Measurements from ENCODE around the gene TRHDE. TPM values are rescaled to one million over a fixed set of nuclear protein-coding genes. Genes with fewer than 3 reads are reported as not detected.

The TRHDE gene
- total RNA-seq, 1 experiment from 2014 or later, result 16.5 TPM

- ATAC-seq, result no peak
- Histone ChIP-seq H3K4me1 (ENCODE audit: insufficient read depth, low read length) (peaks cover 6% of the 10 kb centered on the region; the same call in 1 of the 2 replicates), H3K9me2 (replicated peaks; ENCODE audit: low read length) (no peaks in the 10 kb centered on the region), H4K20me1 (ENCODE audit: low read length) (no peaks in the 10 kb centered on the region), H3K79me2 (ENCODE audit: low read length) (no peaks in the 10 kb centered on the region), H3K27ac (ENCODE audit: low read length) (no peak overlapping the region), H2AFZ (ENCODE audit: low read length) (no peak overlapping the region), H3K9me3 (ENCODE audit: low read length) (no peaks in the 10 kb centered on the region), H3K27me3 (ENCODE audit: low read length) (no peaks in the 10 kb centered on the region), H3K4me3 (ENCODE audit: low read length) (no peak overlapping the region), H3F3A (ENCODE audit: low read length, unreplicated experiment) (no peaks in the 10 kb centered on the region), H3K36me3 (ENCODE audit: low read depth, low read length) (no peaks in the 10 kb centered on the region), H3K4me2 (ENCODE audit: low read length) (no peak overlapping the region), H3K9ac (ENCODE audit: low read length) (no peak overlapping the region)
- intact Hi-C loops (cut with micrococcal nuclease), result no loop called here
- BruUV-seq (replicated peaks), result no TSS peak
- TF ChIP-seq EZH2phosphoT487 (IDR thresholded peaks at IDR 0.05; ENCODE audit: borderline replicate concordance, low read length), result no peak
- no peak for TF ChIP-seq EZH2 (IDR thresholded peaks at IDR 0.05; ENCODE audit: low read length, unreplicated experiment)
- TF ChIP-seq, protein P1, sequence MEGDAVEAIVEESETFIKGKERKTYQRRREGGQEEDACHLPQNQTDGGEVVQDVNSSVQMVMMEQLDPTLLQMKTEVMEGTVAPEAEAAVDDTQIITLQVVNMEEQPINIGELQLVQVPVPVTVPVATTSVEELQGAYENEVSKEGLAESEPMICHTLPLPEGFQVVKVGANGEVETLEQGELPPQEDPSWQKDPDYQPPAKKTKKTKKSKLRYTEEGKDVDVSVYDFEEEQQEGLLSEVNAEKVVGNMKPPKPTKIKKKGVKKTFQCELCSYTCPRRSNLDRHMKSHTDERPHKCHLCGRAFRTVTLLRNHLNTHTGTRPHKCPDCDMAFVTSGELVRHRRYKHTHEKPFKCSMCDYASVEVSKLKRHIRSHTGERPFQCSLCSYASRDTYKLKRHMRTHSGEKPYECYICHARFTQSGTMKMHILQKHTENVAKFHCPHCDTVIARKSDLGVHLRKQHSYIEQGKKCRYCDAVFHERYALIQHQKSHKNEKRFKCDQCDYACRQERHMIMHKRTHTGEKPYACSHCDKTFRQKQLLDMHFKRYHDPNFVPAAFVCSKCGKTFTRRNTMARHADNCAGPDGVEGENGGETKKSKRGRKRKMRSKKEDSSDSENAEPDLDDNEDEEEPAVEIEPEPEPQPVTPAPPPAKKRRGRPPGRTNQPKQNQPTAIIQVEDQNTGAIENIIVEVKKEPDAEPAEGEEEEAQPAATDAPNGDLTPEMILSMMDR (conservative IDR thresholded peaks at IDR 0.05; ENCODE audit: low read depth, low read length), result no peak
- POLR2A ChIA-PET (ENCODE audit: unreplicated experiment), result no interaction called here
- CTCF ChIA-PET, result no interaction called here
- DNase-seq, result no peak
Measured at GRCh38 chr12:72549184-72549583, 277.0 kb downstream of the TRHDE start.

DNA sequence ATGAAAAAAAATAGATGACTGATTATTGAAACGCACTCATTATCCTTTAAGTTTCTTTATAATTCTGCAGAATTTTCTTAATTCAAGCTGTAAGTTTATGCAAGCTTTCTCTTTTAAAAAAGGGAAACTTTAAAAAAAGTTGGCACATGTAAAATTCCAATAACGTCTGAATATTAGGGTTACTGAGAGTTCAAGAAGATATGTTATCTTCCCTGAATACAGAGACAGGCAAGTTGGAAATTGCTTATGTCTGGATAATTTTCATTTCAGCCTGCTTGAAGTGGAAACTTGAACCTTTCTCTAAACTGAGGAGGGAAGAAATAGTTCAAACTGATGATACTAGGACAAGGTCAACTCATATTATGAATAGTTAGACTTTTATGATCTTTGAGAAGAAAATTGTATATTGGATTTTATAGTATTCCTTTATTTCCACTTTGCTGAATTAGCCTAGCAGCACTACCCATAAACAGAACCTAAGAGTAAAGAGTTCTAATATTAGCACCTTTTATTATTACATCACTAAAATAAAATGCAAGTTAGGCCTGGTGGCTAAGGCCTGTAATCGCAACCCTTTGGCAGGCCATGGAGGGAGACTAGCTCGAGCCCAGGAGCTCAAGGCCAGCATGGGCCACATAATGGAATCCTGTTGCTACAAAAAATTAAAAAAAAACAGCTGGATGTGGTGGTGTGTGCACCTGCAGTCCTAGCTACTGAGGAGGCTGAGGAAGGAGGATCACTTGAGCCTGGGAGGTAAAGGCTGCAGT, 288.0 kb downstream of the TRHDE start:
- ChIA-PET CTCF (no interaction called here), POLR2A (ENCODE audit: unreplicated experiment) (no interaction called here)
- TF ChIP-seq, protein P1 (conservative IDR thresholded peaks at IDR 0.05; ENCODE audit: low read depth, low read length), result 0 out of 2 replicates have a peak, but pooled peaks have one; percentile 15
- TF ChIP-seq EZH2phosphoT487 (IDR thresholded peaks at IDR 0.05; ENCODE audit: borderline replicate concordance, low read length) (no peak), EZH2 (IDR thresholded peaks at IDR 0.05; ENCODE audit: low read length, unreplicated experiment) (no peak)
- no peaks in the 10 kb centered on the region for H3K9me3 ChIP-seq (ENCODE audit: low read length)
- no peaks in the 10 kb centered on the region for H3K27me3 ChIP-seq (ENCODE audit: low read length)
- H3K4me1 ChIP-seq (ENCODE audit: insufficient read depth, low read length), result no peaks in the 10 kb centered on the region
- ATAC-seq (no peak), DNase-seq (no peak)
- H3K27ac ChIP-seq (ENCODE audit: low read length), result no peak overlapping the region
- no peak overlapping the region for H2AFZ ChIP-seq (ENCODE audit: low read length)
- BruUV-seq (replicated peaks), result no TSS peak
- H3K79me2 ChIP-seq (ENCODE audit: low read length), result no peaks in the 10 kb centered on the region
- no peak overlapping the region for H3K4me2 ChIP-seq (ENCODE audit: low read length)
- no peaks in the 10 kb centered on the region for H4K20me1 ChIP-seq (ENCODE audit: low read length)
- no peak overlapping the region for H3K4me3 ChIP-seq (ENCODE audit: low read length)
- H3K9ac ChIP-seq (ENCODE audit: low read length), result no peak overlapping the region
- H3K9me2 ChIP-seq (replicated peaks; ENCODE audit: low read length), result no peaks in the 10 kb centered on the region
- no peaks in the 10 kb centered on the region for H3K36me3 ChIP-seq (ENCODE audit: low read depth, low read length)
- intact Hi-C loops (cut with micrococcal nuclease), result no loop called here
- H3F3A ChIP-seq (ENCODE audit: low read length, unreplicated experiment), result no peaks in the 10 kb centered on the region

GRCh38 chr12:72570601-72571000, 298.4 kb downstream of the TRHDE start:
- no peak overlapping the region for H3K4me2 ChIP-seq (ENCODE audit: low read length)
- H3F3A ChIP-seq (ENCODE audit: low read length, unreplicated experiment), result no peaks in the 10 kb centered on the region
- ATAC-seq (no peak), DNase-seq (peak; percentile 30)
- no peak overlapping the region for H2AFZ ChIP-seq (ENCODE audit: low read length)
- H3K79me2 ChIP-seq (ENCODE audit: low read length), result no peaks in the 10 kb centered on the region
- H3K27ac ChIP-seq (ENCODE audit: low read length), result no peak overlapping the region
- ChIA-PET CTCF (no interaction called here), POLR2A (ENCODE audit: unreplicated experiment) (no interaction called here)
- no peaks in the 10 kb centered on the region for H3K27me3 ChIP-seq (ENCODE audit: low read length)
- H4K20me1 ChIP-seq (ENCODE audit: low read length), result no peaks in the 10 kb centered on the region
- no peak overlapping the region for H3K4me3 ChIP-seq (ENCODE audit: low read length)
- no peak overlapping the region for H3K9ac ChIP-seq (ENCODE audit: low read length)
- H3K9me2 ChIP-seq (replicated peaks; ENCODE audit: low read length), result no peaks in the 10 kb centered on the region
- H3K4me1 ChIP-seq (ENCODE audit: insufficient read depth, low read length), result no peaks in the 10 kb centered on the region
- no peaks in the 10 kb centered on the region for H3K9me3 ChIP-seq (ENCODE audit: low read length)
- BruUV-seq (replicated peaks), result no TSS peak
- H3K36me3 ChIP-seq (ENCODE audit: low read depth, low read length), result no peaks in the 10 kb centered on the region; the same call in 1 of the 2 replicates
- TF ChIP-seq, protein P1 (conservative IDR thresholded peaks at IDR 0.05; ENCODE audit: low read depth, low read length), result peak; percentile 66
- TF ChIP-seq EZH2 (IDR thresholded peaks at IDR 0.05; ENCODE audit: low read length, unreplicated experiment), result no peak
- intact Hi-C loops (cut with micrococcal nuclease), result no loop called here
